AG08395 (cell line): Measurements from ENCODE around the gene EGLN3.

Source experiments
- DNase-seq: peaks from one replicate; pipeline ENCODE4 v3.0.0; 2012; ENCODE audit warnings: mixed read lengths, low spot score

Gene EGLN3

GRCh38 chr14:33962016-33962415 lies 11.1 kb upstream of the EGLN3 start:
- DNase-seq: no peak

- DNase-seq: no peak
Measured at GRCh38 chr14:33959692-33960151, 8.8 kb upstream of the EGLN3 start.

GRCh38 chr14:33958605-33959226 lies 7.8 kb upstream of the EGLN3 start:
- no peak for DNase-seq

- DNase-seq: no peak
Measured at GRCh38 chr14:33957993-33958392, 7.1 kb upstream of the EGLN3 start.

GRCh38 chr14:33957299-33957698 lies 6.4 kb upstream of the EGLN3 start:
- no peak for DNase-seq

GRCh38 chr14:33956640-33957039 lies 5.8 kb upstream of the EGLN3 start:
- DNase-seq: no peak

- DNase-seq: no peak
Measured at GRCh38 chr14:33954016-33954598, 3.2 kb upstream of the EGLN3 start.

- no peak for DNase-seq
Measured at GRCh38 chr14:33952541-33952940, 1.7 kb upstream of the EGLN3 start.

GRCh38 chr14:33951183-33951840 lies 438 bp upstream of the EGLN3 start:
- no peak for DNase-seq

- no peak for DNase-seq
Measured at GRCh38 chr14:33949411-33949893, 1.4 kb downstream of the EGLN3 start.

- DNase-seq: no peak
Measured at GRCh38 chr14:33948869-33949408, 1.9 kb downstream of the EGLN3 start.

GRCh38 chr14:33948145-33948868 lies 2.6 kb downstream of the EGLN3 start:
- no peak for DNase-seq

- no peak for DNase-seq
Measured at GRCh38 chr14:33946679-33947476, 4.0 kb downstream of the EGLN3 start.

GRCh38 chr14:33945210-33946088 lies 5.4 kb downstream of the EGLN3 start:
- no peak for DNase-seq

- DNase-seq: no peak
Measured at GRCh38 chr14:33943096-33943883, 7.6 kb downstream of the EGLN3 start.

- DNase-seq: no peak
Measured at GRCh38 chr14:33941718-33942117, 9.2 kb downstream of the EGLN3 start.

GRCh38 chr14:33940561-33941011 lies 10.3 kb downstream of the EGLN3 start:
- DNase-seq: no peak

- DNase-seq: no peak
Measured at GRCh38 chr14:33938131-33938949, 12.5 kb downstream of the EGLN3 start.

GRCh38 chr14:33936391-33936790 lies 14.5 kb downstream of the EGLN3 start:
- DNase-seq: no peak
